Stimulated activated CD4-positive, alpha-beta T cell treated with anti-CD3 and anti-CD28 coated beads, Interleukin-1b, Interleukin-23, amount 100 ng/mL, for 24 hours (primary cell): ENCODE measurements around the gene ZIC4.

Source experiments
- DNase-seq, 4 experiments: peaks; one replicate each; pipeline ENCODE4 v3.0.0-alpha.2; 2020; ENCODE audit warnings: low read depth in 4 of 4, low spot score in 1 of 4

Gene ZIC4

GRCh38 chr3:147371771-147372340 is 34.5 kb downstream of the ZIC4 start:
- no peak for DNase-seq

- DNase-seq = no peak
Measured at GRCh38 chr3:147371140-147371539, 35.2 kb downstream of the ZIC4 start.

GRCh38 chr3:147370349-147370748 is 36.0 kb downstream of the ZIC4 start:
- no peak for DNase-seq

GRCh38 chr3:147369661-147370123 is 36.7 kb downstream of the ZIC4 start:
- no peak for DNase-seq

- DNase-seq = no peak
Measured at GRCh38 chr3:147369231-147369630, 37.1 kb downstream of the ZIC4 start.

GRCh38 chr3:147368561-147369221 is 37.7 kb downstream of the ZIC4 start:
- DNase-seq = no peak

GRCh38 chr3:147368151-147368550 is 38.2 kb downstream of the ZIC4 start:
- no peak for DNase-seq

GRCh38 chr3:147367676-147368075 is 38.7 kb downstream of the ZIC4 start:
- no peak for DNase-seq

- DNase-seq = no peak
Measured at GRCh38 chr3:147365196-147366115, 40.9 kb downstream of the ZIC4 start.

- DNase-seq = no peak
Measured at GRCh38 chr3:147364771-147365170, 41.6 kb downstream of the ZIC4 start.

GRCh38 chr3:147361454-147362420 is 44.6 kb downstream of the ZIC4 start:
- peak in 2 of 4 experiments; percentile 4 to 8 for DNase-seq

- no peak for DNase-seq
Measured at GRCh38 chr3:147360646-147361453, 45.5 kb downstream of the ZIC4 start.

GRCh38 chr3:147360051-147360439 is 46.3 kb downstream of the ZIC4 start:
- DNase-seq = no peak

- DNase-seq = no peak
Measured at GRCh38 chr3:147359177-147360050, 46.9 kb downstream of the ZIC4 start.

GRCh38 chr3:147358144-147358992 is 48.0 kb downstream of the ZIC4 start:
- no peak for DNase-seq

- no peak for DNase-seq
Measured at GRCh38 chr3:147356909-147357900, 49.1 kb downstream of the ZIC4 start.
